Gastroesophageal sphincter (tissue), 4 donors: ENCODE measurements around the gene SCAP. TPM values are rescaled to one million over a fixed set of nuclear protein-coding genes. Genes with fewer than 3 reads are reported as not detected.

Experiments
- ATAC-seq: fragments of 150-250 bp; one replicate; pipeline ENCODE4 v1.9.1; 2016; ENCODE audit warnings: mild to moderate bottlenecking, moderate library complexity
- H3K27ac ChIP-seq, 4 donors: fragments of 200-600 bp; sonication (generic) in 3 of 4; 1 replicate in 3 of 4; 2 replicates in 1 of 4; pipeline ENCODE4 v1.5.1; 2016 to 2019
- H3K27me3 ChIP-seq: fragments of 200-600 bp; sonication (generic); one replicate; pipeline ENCODE4 v1.5.1; 2019
- H3K36me3 ChIP-seq, 2 donors: fragments of 200-600 bp; sonication (generic); one replicate each; pipeline ENCODE4 v1.5.1; 2019; ENCODE audit warnings: control low read depth in 1 of 2
- H3K4me1 ChIP-seq, 3 donors: fragments of 200-600 bp; sonication (generic); 1 replicate in 2 of 3; 2 replicates in 1 of 3; pipeline ENCODE4 v1.5.1; 2016 to 2019; ENCODE audit warnings: control low read depth in 2 of 3
- H3K4me3 ChIP-seq, 2 donors: fragments of 200-600 bp; sonication (generic); one replicate each; pipeline ENCODE4 v1.5.1; 2019; ENCODE audit warnings: mild to moderate bottlenecking in 1 of 2, moderate library complexity in 1 of 2
- H3K9me3 ChIP-seq, 3 donors: fragments of 200-600 bp; sonication (generic); one replicate each; pipeline ENCODE4 v1.5.1; 2017 to 2019; ENCODE audit warnings: control low read depth in 2 of 3
- CTCF ChIP-seq, 4 experiments: fragments of 200-600 bp in 2 of 4; fragments of 450-650 bp in 2 of 4; sonication (generic) in 1 of 4; IDR thresholded peaks; one replicate each; pipeline ENCODE4 v1.5.1; 2017 to 2019; ENCODE audit warnings: antibody characterized with exemption in 4 of 4, mild to moderate bottlenecking in 2 of 4, moderate library complexity in 2 of 4
- EP300 ChIP-seq: sonication (generic); formaldehyde crosslinking; IDR thresholded peaks from one replicate; pipeline ENCODE4 v1.6.1; 2017; ENCODE audit warnings: antibody characterized with exemption, mild to moderate bottlenecking
- POLR2A ChIP-seq, 2 donors: fragments of 450-650 bp; IDR thresholded peaks; one replicate each; pipeline ENCODE4 v1.6.1; 2017; ENCODE audit warnings: antibody characterized with exemption in 2 of 2, mild to moderate bottlenecking in 2 of 2, moderate library complexity in 1 of 2
- POLR2AphosphoS5 ChIP-seq: sonication (generic); formaldehyde crosslinking; IDR thresholded peaks from one replicate; pipeline ENCODE4 v1.6.1; 2017; ENCODE audit warnings: antibody characterized with exemption
- WGBS, 2 donors: methylation state at CpG; one replicate each; pipeline ENCODE4 v1.1.5; 2018; ENCODE audit warnings: low coverage in 1 of 2; 5-methylcytosine and 5-hydroxymethylcytosine counted together
- total RNA-seq, 4 donors: library from RNA; depleted of rRNA; stranded (reverse); fragments of >200 nt; gene quantifications; one replicate each; pipeline ENCODE4 v1.1.0, GENCODE V29; 2016

The SCAP gene
- total RNA-seq, 4 donors from 2014 or later = 58.8 to 93.5 (median 71.5) TPM

- H3K27me3 ChIP-seq = no peaks in the 10 kb centered on the region
- 23 to 53% methylated on average over 2 to 6 of the region's 9 CpGs for WGBS, 2 donors
- no peak overlapping the region for H3K4me3 ChIP-seq
- H3K4me1 ChIP-seq = peaks cover 6 to 27% (median 16%) of the 10 kb centered on the region in 3 donors
- TF ChIP-seq CTCF (IDR thresholded peaks at IDR 0.05) (no peak), POLR2AphosphoS5 (no peak), POLR2A (IDR thresholded peaks at IDR 0.05) (no peak), EP300 (no peak)
- no peaks in the 10 kb centered on the region for H3K9me3 ChIP-seq
- H3K27ac ChIP-seq = peak overlapping the region; percentile 8 to 85 (median 76)
- H3K36me3 ChIP-seq = peaks cover 0 to 72% of the 10 kb centered on the region in 2 donors
- peak; percentile 69 for ATAC-seq
These were observed 70.6 kb downstream of the SCAP start for GRCh38 chr3:47404955-47405790.

DNA sequence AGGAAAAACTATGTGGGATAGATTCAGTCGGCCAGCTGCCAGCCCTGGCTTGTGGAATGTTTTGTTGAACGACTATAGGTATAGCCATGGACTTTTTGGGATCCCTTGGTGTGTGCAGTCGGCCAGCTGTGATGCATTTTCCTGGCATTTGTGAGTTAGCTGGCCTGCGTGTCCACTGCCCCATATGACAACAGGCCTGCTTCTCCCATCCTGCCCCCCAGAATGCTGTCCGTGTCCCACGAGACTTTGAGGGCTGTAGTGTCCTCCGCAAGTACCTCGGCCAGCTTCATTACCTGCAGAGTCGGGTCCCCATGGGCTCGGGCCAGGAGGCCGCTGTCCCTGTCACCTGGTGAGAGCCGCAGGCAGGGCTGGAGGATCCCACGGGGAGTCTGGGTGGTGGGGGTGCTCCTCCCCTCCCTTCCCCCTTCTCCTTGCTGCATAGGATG lies 71.3 kb downstream of the SCAP start:
- no peak for ATAC-seq
- no peak overlapping the region for H3K4me3 ChIP-seq
- 21 to 44% methylated on average over 2 of the region's 13 CpGs for WGBS, 2 donors
- H3K9me3 ChIP-seq = no peaks in the 10 kb centered on the region
- H3K4me1 ChIP-seq = peaks cover 6 to 28% (median 16%) of the 10 kb centered on the region in 3 donors
- TF ChIP-seq POLR2AphosphoS5 (no peak), CTCF (IDR thresholded peaks at IDR 0.05) (no peak), EP300 (no peak), POLR2A (IDR thresholded peaks at IDR 0.05) (no peak)
- peak overlapping the region; percentile 8 to 85 (median 76) for H3K27ac ChIP-seq
- peaks cover 0 to 72% of the 10 kb centered on the region in 2 donors for H3K36me3 ChIP-seq
- no peaks in the 10 kb centered on the region for H3K27me3 ChIP-seq

DNA sequence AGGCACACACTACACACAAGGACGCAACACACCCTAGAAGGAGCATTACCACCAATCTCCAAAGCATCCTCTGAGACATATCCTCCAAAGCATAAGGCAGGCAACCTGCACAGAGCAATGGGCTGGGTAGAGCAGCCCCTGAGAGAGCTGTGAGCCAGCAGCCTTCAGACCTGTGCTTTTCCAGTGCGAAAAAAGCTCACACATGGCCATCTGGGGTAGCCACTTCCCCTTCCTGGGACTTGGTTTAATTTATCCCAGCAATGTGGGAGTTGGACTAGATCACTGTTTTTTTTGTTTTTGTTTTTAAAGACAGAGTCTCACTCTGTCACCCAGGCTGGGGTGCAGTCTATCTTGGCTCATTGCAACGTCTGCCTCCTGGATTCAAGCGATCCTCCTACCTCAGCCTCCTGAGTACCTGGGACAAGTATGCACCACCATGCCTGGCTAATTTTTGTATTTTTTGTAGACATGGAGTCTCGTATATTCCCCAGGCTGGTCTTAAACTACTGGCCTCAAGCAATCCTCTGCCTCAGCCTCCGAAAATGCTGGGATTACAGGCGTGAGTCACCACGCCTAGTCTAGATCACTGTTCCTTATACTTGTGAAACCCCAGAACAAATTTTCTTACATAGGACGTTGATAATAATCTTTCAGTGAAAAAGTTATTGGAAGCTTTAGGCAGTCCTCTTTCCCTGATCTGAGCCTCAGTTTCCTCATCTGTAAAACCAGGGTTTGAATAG lies 76.0 kb downstream of the SCAP start:
- Histone ChIP-seq H3K36me3 (peaks cover 0 to 55% of the 10 kb centered on the region in 2 donors), H3K27me3 (no peaks in the 10 kb centered on the region), H3K9me3 (no peaks in the 10 kb centered on the region), H3K27ac (peak overlapping the region in 1 of 4 donors; percentile 46), H3K4me1 (peaks cover 2 to 47% (median 20%) of the 10 kb centered on the region in 3 donors), H3K4me3 (no peak overlapping the region)
- no peak for ATAC-seq
- WGBS, 2 donors = 79 to 89% methylated on average over 7 to 8 of the region's 9 CpGs
- TF ChIP-seq POLR2AphosphoS5 (no peak), CTCF (IDR thresholded peaks at IDR 0.05) (no peak), POLR2A (IDR thresholded peaks at IDR 0.05) (no peak)

- no peak for TF ChIP-seq POLR2AphosphoS5
- no peak for TF ChIP-seq EP300
- no peak for TF ChIP-seq CTCF (IDR thresholded peaks at IDR 0.05)
- TF ChIP-seq POLR2A (IDR thresholded peaks at IDR 0.05) = no peak
- no peaks in the 10 kb centered on the region for H3K27me3 ChIP-seq
- no peak for ATAC-seq
- H3K36me3 ChIP-seq = peaks cover 0 to 55% of the 10 kb centered on the region in 2 donors
- no peak overlapping the region for H3K4me3 ChIP-seq
- peak overlapping the region in 2 of 4 donors; percentile 38 to 46 for H3K27ac ChIP-seq
- WGBS, 2 donors = 80% methylated on average over 1 of the region's 1 CpG; no CpG with 5 or more reads in 1 of the 2 donors
- H3K9me3 ChIP-seq = no peaks in the 10 kb centered on the region
- peaks cover 0 to 47% (median 20%) of the 10 kb centered on the region in 3 donors for H3K4me1 ChIP-seq
These were observed 76.7 kb downstream of the SCAP start for GRCh38 chr3:47399016-47399415.
